Neural cell (in vitro differentiated cells): ENCODE measurements around the gene FBXO45.

Experiments used
- EZH2 ChIP-seq: fragments of 200-600, 300-800 bp; shearing (Covaris generic), sonication (generic); IDR thresholded peaks from 2 replicates; pipeline ENCODE4 v1.6.1; 2014; ENCODE audit warnings: antibody characterized with exemption, low read length, borderline replicate concordance, mild to moderate bottlenecking; ENCODE audit not compliant: insufficient read depth, poor library complexity, severe bottlenecking
- POLR2AphosphoS5 ChIP-seq: IDR thresholded peaks from 2 replicates; pipeline ENCODE4 v1.6.1; 2012
- TAF1 ChIP-seq: IDR thresholded peaks from 2 replicates; pipeline ENCODE4 v1.6.1; 2012; ENCODE audit warnings: low read depth
- TF ChIP-seq, protein P1 (sequence below): fragments of 450-650 bp; IDR thresholded peaks from 2 replicates; pipeline ENCODE4 v1.5.1; 2014; ENCODE audit warnings: antibody characterized with exemption, mild to moderate bottlenecking, moderate library complexity; ENCODE audit not compliant: poor library complexity, severe bottlenecking
- TF ChIP-seq, protein P2 (sequence below): IDR thresholded peaks from 2 replicates; pipeline ENCODE4 v1.6.1; 2012; ENCODE audit warnings: borderline replicate concordance

DNA sequence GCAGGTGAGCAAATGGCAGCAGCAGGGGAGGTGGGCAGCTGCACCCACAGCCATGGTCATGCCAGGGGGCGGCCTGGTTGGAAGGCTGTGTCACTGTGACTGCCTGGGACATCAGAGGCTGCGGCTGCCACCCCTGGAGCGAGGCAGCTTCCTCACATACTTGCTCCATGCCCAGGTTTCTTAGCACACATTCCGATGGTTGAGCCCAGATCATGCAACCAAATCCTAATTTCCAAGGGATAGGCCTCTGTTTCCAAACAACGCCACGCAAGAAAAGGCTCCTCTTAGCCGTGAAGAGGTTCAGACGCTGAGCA, 59.4 kb downstream of the FBXO45 start:
- no peak for TF ChIP-seq POLR2AphosphoS5
- TF ChIP-seq, protein P1, sequence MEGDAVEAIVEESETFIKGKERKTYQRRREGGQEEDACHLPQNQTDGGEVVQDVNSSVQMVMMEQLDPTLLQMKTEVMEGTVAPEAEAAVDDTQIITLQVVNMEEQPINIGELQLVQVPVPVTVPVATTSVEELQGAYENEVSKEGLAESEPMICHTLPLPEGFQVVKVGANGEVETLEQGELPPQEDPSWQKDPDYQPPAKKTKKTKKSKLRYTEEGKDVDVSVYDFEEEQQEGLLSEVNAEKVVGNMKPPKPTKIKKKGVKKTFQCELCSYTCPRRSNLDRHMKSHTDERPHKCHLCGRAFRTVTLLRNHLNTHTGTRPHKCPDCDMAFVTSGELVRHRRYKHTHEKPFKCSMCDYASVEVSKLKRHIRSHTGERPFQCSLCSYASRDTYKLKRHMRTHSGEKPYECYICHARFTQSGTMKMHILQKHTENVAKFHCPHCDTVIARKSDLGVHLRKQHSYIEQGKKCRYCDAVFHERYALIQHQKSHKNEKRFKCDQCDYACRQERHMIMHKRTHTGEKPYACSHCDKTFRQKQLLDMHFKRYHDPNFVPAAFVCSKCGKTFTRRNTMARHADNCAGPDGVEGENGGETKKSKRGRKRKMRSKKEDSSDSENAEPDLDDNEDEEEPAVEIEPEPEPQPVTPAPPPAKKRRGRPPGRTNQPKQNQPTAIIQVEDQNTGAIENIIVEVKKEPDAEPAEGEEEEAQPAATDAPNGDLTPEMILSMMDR = no peak
- TF ChIP-seq, protein P2, sequence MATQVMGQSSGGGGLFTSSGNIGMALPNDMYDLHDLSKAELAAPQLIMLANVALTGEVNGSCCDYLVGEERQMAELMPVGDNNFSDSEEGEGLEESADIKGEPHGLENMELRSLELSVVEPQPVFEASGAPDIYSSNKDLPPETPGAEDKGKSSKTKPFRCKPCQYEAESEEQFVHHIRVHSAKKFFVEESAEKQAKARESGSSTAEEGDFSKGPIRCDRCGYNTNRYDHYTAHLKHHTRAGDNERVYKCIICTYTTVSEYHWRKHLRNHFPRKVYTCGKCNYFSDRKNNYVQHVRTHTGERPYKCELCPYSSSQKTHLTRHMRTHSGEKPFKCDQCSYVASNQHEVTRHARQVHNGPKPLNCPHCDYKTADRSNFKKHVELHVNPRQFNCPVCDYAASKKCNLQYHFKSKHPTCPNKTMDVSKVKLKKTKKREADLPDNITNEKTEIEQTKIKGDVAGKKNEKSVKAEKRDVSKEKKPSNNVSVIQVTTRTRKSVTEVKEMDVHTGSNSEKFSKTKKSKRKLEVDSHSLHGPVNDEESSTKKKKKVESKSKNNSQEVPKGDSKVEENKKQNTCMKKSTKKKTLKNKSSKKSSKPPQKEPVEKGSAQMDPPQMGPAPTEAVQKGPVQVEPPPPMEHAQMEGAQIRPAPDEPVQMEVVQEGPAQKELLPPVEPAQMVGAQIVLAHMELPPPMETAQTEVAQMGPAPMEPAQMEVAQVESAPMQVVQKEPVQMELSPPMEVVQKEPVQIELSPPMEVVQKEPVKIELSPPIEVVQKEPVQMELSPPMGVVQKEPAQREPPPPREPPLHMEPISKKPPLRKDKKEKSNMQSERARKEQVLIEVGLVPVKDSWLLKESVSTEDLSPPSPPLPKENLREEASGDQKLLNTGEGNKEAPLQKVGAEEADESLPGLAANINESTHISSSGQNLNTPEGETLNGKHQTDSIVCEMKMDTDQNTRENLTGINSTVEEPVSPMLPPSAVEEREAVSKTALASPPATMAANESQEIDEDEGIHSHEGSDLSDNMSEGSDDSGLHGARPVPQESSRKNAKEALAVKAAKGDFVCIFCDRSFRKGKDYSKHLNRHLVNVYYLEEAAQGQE = no peak
- TF ChIP-seq EZH2 = no peak
- no peak for TF ChIP-seq TAF1
